22Rv1 (cell line): Measurements from ENCODE around the gene ATP2B3.

ENCODE experiments used
- ZFX ChIP-seq: fragments of 450-650 bp; IDR thresholded peaks from 2 replicates; pipeline ENCODE4 v1.6.1; 2017; ENCODE audit warnings: antibody characterized with exemption, borderline replicate concordance
- TF ChIP-seq, protein P1 (sequence below): fragments of 450-650 bp; IDR thresholded peaks from 2 replicates; pipeline ENCODE4 v1.5.1; 2017; ENCODE audit warnings: mild to moderate bottlenecking

DNA sequence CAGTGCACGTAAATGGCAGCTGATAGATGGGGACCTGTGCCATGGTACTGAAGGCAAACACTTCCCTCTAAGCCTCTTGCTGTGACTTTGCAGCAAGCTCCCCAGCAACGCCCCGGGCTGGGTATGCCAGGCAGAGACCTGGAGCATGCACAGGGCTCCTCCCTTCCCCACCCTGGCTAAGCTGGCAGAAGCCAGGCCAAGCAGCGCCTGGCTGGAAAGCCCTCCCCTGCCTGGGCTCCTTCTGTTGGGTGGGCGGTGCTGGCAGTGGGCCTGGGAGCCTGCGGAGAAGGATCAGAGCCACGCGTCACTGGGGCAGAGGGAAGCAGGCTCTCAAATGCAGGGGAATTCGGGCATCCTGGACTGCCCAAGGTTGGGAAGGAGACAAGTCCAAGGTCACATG lies 3.6 kb downstream of the ATP2B3 start:
- TF ChIP-seq, protein P1, sequence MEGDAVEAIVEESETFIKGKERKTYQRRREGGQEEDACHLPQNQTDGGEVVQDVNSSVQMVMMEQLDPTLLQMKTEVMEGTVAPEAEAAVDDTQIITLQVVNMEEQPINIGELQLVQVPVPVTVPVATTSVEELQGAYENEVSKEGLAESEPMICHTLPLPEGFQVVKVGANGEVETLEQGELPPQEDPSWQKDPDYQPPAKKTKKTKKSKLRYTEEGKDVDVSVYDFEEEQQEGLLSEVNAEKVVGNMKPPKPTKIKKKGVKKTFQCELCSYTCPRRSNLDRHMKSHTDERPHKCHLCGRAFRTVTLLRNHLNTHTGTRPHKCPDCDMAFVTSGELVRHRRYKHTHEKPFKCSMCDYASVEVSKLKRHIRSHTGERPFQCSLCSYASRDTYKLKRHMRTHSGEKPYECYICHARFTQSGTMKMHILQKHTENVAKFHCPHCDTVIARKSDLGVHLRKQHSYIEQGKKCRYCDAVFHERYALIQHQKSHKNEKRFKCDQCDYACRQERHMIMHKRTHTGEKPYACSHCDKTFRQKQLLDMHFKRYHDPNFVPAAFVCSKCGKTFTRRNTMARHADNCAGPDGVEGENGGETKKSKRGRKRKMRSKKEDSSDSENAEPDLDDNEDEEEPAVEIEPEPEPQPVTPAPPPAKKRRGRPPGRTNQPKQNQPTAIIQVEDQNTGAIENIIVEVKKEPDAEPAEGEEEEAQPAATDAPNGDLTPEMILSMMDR = no peak
- no peak for TF ChIP-seq ZFX
